IPS-18c (cell line): ENCODE measurements around the gene ABLIM1.

Source experiments
- H3K4me3 ChIP-seq: 2 replicates; pipeline ENCODE4 v1.7.0; 2013; ENCODE audit warnings: low read depth, mild to moderate bottlenecking, low read length, moderate library complexity; ENCODE audit not compliant: insufficient read depth
- H3K9me3 ChIP-seq: one replicate; pipeline ENCODE4 v1.6.1; 2013; ENCODE audit warnings: mild to moderate bottlenecking, low read length, moderate library complexity; ENCODE audit not compliant: control insufficient read depth, insufficient read depth

The ABLIM1 gene

DNA sequence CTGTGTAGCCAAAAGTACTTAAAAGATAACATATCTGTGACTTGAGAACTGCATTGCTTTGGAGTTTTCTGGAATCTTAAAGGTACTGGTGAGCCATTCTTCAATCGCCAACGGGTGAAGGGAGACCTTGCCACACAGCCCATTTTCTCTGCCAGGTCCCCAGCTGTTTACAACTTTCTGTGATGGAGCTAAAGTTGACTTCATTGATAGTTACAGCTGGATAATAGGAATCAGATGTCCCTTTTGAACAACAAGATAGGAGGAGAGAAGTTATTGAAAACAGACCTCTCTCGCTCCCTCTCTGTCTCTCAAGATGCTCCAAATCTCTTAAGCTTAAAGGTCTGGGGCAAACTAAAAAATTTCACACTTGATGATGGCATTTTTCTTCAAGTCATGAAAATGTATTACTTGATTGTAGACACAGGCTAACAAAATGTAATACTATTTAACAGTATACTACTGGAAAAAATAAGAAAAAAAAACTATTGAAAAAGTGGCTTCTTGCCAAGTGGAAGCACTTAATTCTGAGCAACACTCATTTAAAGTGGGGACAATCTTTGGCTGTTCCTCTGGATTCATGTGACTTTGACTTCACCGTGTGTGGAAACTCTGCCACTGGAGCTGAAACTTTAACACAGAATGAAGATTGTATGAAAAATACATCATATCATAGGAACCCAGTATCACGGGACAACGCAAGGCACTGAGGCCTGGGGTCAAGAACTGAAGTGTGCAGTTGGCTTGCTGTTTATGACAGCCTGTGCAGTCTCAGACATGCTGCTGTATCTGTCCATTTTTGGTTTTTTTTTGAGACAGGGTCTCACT, 175.4 kb downstream of the ABLIM1 start:
- Histone ChIP-seq H3K4me3 (no peak overlapping the region), H3K9me3 (no peaks in the 10 kb centered on the region)

DNA sequence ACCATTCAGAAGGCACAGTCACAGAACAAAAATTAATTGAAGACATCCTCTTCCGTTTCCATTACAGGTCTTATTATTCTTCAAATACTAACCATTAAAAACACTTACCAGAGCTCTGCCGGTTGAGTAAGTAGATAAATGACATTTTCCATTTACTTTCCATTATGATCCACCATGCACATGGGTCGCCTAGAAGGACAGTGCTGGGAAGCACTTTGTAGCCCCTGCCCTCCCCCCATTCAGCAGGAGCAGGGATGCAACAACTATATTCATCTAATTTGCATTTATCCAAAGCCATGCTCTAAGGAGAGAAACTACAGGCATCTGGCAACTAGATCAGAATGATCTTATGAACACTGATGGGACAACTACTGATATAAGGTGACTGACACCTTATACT, 177.0 kb downstream of the ABLIM1 start:
- no peaks in the 10 kb centered on the region for H3K9me3 ChIP-seq
- no peak overlapping the region for H3K4me3 ChIP-seq

DNA sequence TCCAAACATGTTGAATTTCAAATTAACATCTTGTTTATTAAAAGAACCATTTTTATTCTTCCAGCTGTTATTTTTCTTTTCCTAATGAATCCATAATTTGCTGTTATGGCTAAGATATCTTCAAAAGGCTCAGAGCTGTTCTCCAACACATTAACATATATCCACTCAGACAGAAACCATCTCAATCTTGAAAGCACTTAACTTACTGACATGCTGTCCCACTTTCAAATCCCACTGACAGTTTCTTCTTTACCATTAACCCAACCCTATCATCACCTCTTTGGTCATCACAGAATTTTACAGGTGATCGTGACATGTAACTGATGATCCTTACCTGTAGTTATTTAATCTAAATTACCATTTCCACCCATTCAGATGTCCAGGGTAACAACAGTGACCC, 178.2 kb downstream of the ABLIM1 start:
- H3K4me3 ChIP-seq = no peak overlapping the region
- no peaks in the 10 kb centered on the region for H3K9me3 ChIP-seq

DNA sequence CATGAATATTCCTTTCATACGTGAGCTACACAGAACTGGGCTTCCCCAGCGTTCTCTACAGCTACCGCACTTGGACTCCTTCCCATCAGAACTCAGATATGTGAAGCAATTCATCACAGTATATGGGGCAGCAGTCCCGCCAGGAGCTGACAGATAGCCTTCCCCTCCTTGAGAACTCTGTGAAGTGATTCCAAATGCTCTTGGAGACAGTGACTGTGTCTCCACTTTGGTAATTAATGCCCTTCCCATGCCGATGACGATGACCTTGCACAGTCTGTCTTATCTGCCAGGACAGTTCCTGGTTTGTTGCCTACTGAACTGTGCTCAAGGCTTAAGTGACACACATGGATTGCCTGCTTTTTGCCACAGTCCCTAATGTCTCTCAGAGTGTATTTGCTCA, 178.8 kb downstream of the ABLIM1 start:
- Histone ChIP-seq H3K4me3 (no peak overlapping the region), H3K9me3 (no peaks in the 10 kb centered on the region)

DNA sequence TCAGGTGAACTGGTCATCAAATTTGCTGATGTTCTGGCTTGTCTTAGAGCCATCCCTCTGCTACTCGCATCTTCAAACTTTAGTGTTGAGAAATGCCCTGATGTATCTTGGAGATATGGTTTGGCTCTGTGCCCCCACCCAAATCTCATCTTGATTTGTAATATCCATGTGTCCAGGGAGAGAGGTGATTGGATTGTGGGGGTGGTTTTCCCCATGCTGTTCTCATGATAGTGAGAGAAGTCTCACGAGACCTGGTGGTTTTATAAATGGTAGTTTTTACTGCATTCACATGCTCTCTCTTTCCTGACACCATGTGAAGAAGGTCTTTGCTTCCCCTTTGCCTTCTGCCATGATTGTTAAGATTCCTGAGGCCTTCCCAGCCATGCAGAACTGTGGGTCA, 179.8 kb downstream of the ABLIM1 start:
- H3K4me3 ChIP-seq = no peak overlapping the region
- no peaks in the 10 kb centered on the region for H3K9me3 ChIP-seq

DNA sequence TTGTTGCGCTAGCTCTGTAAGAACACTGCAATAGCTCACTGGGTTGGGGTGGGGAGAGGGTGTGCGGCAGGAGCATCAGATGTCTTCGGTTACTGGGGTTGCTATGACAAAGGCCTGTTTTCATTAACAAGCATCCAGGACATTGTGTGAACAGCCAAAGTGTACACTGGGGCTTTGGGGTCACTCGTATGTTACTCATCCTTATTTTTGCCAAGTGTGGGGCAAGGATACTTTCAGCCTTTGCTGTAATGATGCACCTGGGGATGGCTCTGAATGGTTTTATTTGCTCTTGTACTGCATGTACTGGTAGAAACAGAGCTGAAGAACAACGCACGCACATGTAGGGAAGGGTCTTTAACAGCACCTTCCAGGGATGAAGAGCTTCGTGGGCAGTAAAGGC, 180.8 kb downstream of the ABLIM1 start:
- H3K9me3 ChIP-seq = no peaks in the 10 kb centered on the region
- H3K4me3 ChIP-seq = no peak overlapping the region

DNA sequence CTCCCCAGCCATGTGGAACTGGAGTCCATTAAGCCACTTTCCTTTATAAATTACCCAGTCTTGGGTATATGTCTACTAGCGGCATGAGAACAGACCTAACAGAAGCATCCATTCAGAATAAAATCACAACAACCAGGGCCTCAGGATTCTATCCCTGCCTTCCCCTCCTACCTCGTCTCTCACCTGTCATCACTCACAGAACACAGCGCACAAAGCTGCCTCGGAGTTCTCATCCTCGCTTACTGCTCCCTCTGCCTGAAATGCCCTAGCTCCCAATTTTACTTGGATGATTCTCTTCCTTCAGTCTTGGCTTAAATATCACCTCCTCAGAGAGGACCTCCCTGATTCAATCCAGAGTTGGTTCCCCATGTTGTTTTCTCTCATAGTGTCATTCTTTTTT, 183.1 kb downstream of the ABLIM1 start:
- Histone ChIP-seq H3K4me3 (no peak overlapping the region), H3K9me3 (no peaks in the 10 kb centered on the region)

DNA sequence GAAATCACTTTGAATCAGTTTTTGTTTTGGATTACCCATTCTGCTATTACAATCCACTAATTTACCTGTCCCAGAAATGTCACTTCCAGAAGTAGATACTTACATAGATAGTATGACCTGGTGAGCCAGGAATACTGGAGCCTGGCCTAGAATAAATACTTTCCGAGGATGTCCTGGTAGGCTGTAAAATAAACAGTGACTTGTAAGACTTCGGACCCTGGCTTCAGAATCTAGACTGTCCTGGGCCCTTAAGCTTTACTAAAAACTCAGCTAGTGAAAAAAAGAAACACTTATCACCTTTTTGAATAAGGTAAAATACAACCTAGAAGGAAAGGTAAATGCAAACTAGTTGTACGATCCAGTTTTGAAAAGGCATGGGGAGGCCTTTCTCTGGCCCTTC, 184.3 kb downstream of the ABLIM1 start:
- Histone ChIP-seq H3K9me3 (no peaks in the 10 kb centered on the region), H3K4me3 (no peak overlapping the region)

DNA sequence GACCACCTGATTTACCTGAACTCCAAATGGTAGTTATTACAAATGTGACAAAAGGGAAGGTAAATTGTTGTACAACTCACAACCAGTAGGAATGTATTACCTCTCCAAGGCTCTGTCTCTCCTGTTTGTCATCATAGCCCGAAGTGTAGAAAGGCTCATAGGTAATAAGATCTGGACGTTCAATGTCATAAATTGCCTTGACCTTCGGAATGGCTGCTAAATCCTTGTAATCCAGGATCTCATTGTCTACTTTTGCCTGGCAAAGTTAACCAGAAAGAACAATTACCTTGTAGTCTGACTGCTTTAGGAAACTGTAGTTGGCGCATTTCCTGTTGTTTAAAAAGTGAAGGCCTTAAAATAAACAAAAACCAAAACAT, 185.2 kb downstream of the ABLIM1 start:
- Histone ChIP-seq H3K9me3 (no peaks in the 10 kb centered on the region), H3K4me3 (no peak overlapping the region)

DNA sequence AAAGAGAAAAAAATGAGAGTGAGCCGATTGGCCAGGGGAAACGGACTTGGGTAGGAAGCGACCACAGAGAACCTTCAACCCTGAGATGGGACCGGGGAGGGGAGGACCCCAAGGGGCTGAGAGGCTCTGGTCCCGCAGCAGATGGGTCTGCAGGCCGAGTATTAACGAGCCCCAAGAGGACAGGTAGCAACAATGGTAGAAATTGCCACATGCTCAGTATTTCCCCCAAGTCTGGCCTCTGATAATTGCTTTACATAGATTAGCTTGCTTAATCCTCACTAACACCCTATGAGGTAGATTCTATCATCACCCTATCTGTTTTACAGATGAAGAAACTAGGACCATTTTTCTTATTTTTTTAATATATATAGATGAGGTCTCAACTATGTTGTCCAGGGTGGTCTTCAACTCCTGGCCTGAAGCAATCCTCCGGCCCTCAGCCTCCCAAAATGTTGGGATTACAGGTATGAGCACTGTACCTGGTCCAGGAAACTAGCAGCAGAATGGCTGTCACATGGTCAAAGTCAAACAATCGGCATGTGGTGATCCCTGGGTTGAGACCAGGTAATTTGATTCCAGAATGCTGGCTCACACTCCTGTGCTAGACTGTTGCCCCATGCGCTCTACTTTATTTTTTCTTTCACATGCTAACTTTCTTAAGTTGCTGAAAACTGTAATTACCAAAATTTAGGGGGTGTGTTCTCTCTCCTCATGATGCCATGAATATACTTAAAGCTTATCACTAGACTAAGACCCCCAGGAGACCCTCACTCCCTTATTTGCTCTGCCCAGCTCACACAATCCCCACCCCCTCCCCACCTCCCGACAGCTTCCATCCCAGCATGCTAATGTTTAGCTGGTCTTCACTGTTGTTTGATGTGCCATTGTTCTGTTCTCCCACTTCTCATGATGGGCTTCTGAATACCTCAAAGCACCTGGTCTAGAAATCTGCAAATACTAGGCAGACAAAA, 185.9 kb downstream of the ABLIM1 start:
- Histone ChIP-seq H3K4me3 (no peak overlapping the region), H3K9me3 (no peaks in the 10 kb centered on the region)

DNA sequence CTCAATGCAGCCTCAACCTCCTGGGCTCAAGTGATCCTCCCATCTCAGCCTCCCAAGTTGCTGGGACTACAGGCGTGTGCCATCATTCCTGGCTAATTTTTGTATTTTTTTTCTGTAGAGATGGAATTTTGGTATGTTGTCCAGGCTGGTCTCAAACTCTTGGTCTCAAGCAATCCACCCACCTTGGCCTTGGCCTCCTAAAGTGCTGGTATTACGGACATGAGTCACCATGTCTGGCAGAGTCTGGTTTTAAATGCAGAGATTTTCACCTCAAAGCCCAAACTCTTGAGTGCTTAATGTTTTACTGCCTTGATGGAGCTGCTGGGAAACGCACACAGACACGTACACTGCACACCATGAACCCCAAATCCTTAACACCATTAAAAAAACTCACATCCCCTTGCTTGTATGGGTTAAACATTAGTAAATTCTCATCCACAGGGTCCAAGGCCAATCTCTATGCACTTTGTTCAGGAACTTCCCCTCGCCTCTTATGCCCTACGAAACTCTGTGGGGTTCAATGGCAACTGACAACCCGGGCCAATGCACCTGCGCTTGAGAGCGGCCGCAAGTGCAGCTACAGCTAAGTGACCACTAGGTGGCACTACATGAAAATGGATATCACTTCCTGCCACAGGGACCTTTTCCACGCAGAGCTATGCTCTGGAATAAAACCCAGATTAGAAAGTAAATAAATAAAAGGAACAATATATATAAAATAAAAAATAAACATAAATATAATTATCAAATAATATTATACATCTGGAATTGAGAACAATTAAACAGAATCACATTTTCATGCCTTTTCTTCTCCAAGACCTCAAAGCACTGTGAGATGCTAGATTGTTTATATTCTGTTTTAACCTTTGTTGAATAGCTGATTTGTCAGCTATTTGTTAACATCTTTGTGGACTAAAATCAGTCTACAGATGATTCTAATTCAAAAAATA, 186.8 kb downstream of the ABLIM1 start:
- no peaks in the 10 kb centered on the region for H3K9me3 ChIP-seq
- no peak overlapping the region for H3K4me3 ChIP-seq

DNA sequence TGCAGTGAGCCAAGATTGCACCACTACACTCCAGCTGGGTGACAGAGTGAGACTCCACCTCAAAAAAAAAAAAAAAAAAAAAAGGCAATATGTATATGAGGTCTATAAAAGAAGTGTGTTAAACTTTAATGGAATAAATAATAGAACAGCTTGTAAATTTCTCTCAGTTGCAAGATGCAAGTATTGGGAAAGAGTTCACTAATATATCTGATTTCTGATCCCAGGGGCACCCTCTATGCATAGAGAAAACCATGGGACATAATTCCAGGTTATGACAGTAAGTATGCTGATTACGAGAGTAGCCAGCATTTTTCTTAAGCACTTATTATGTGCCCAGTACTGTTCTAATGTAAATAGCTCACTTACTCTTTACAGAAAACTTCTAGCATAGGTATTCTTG, 187.7 kb downstream of the ABLIM1 start:
- no peaks in the 10 kb centered on the region for H3K9me3 ChIP-seq

DNA sequence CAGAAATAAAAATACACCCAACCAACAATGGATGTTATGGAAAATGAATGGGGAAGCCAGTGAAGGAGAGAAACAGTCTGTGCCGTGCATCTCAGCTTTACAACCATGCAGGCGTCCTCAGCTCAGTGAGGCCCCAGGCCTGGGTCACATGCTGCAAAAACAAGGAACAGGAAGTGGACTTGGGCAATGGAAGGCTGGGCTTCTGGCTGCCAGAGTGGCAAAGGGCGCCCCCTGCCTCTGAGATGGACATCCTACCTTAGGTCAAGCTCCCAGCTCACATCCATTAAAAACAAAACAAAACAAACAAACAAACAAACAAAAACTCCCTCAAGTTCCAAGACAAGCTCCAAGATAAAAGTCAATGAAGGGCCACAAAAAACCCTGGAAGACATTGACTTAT, 199.1 kb downstream of the ABLIM1 start:
- no peaks in the 10 kb centered on the region for H3K9me3 ChIP-seq
- H3K4me3 ChIP-seq = no peak overlapping the region

More for the DNA sequence above, 187.7 kb downstream of the ABLIM1 start:
- no peak overlapping the region for H3K4me3 ChIP-seq

DNA sequence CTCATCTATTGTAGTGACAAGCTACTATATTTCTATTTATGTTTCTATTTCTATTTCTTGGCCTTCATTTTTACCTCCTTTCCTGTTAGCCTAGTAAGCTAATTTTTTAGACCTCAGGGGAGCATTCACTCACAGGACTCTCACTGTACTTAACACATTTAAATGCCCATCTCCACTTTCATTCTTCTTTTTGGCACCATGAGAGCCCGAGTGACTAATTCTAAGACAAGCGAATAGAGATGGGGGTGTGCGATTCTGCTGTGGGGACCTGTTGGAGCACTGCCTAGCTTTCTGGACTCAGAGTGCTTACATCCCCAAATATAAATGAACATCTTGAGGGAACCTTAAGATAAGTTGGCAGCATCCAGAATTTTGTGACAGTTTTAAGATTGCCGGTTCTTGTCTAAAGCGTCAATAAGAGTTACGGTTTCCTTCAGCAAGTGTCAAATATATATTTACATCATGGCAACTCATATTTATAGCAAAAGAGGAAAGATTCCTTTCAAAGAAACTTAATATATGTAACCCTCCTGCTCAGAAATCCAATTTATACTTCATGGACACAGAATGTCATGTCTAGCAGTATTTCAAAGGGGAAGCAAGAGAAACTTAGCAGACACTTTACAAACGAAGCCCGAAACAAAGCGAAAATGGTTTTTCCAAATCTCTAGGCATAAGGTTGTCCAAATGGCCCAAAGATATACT, 199.7 kb downstream of the ABLIM1 start:
- Histone ChIP-seq H3K4me3 (no peak overlapping the region), H3K9me3 (no peaks in the 10 kb centered on the region)

DNA sequence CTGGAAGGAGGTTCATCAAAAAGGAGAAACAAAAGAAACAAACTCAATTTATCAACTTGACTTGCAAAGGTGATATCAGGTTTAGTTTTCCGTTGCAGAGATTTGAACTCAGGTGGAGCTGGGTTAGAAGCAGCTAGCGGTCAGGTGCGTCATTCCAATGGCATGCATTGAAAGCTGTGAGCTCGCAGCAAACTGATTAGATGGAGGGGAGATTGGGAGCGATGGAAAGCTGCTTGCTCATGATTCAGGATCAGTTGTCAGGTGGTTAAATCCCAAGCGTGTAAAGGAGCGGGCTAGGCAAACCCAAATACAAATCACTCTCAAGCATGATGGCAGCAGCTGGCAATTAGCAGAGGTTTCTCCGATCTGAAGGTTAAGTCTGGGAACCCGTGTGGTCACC, 204.5 kb downstream of the ABLIM1 start:
- no peaks in the 10 kb centered on the region for H3K9me3 ChIP-seq
- H3K4me3 ChIP-seq = no peak overlapping the region

DNA sequence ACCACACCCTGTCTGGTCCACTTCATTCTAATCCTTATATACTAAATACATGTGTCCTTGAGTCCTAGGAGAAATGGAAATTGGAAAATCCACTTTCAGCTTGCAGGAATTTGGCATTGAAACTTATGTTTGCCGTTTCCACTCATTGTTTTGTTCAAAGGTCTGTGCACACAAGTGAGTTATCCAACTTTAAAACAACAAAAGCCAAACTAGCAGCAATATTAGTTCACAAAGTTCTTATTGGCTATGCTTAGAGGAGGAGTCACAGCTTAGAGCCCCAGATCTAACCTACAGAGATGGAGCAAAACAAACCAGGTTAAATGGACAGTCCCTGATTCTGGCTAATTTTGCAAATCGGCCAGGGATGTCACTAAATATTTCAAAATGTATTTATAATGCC, 209.2 kb downstream of the ABLIM1 start:
- Histone ChIP-seq H3K4me3 (no peak overlapping the region), H3K9me3 (no peaks in the 10 kb centered on the region)

DNA sequence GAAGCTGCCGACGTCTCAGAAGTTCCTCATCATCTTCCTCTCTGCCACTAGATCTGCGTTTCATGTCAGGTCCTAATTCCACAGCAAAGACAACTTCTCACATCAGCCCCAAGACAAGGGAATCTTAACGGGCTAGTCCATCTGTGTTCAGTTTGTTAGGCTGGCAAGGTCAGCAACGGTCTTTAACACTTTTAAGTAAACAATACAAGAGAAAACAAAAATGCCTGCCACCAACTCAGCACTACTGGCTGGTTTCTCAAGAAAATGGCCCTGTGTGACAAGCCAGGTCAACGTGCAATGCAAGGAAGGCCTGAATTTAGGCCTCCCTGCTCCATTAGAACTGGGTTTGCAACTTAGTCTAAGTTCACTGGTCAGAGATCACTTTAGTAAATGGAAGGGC, 212.7 kb downstream of the ABLIM1 start:
- Histone ChIP-seq H3K4me3 (no peak overlapping the region), H3K9me3 (no peaks in the 10 kb centered on the region)
